Eye (tissue), 1 donor: ENCODE measurements around the gene MYO1H.

ENCODE experiments used
- DNase-seq: peaks from one replicate; pipeline ENCODE4 v3.0.0-alpha.2; 2015

MYO1H gene

GRCh38 chr12:109448707-109449390 lies 101.1 kb downstream of the MYO1H start:
- no peak for DNase-seq

GRCh38 chr12:109449845-109450532 lies 102.3 kb downstream of the MYO1H start:
- no peak for DNase-seq

- no peak for DNase-seq
These were observed 103.3 kb downstream of the MYO1H start for GRCh38 chr12:109450980-109451379.

- no peak for DNase-seq
These were observed 103.7 kb downstream of the MYO1H start for GRCh38 chr12:109451400-109451799.

- DNase-seq, result no peak
These were observed 104.8 kb downstream of the MYO1H start for GRCh38 chr12:109452489-109452888.

GRCh38 chr12:109455706-109456105 lies 108.0 kb downstream of the MYO1H start:
- DNase-seq, result no peak

GRCh38 chr12:109458086-109458485 lies 110.4 kb downstream of the MYO1H start:
- DNase-seq, result no peak

- DNase-seq, result peak; percentile 47
These were observed 111.1 kb downstream of the MYO1H start for GRCh38 chr12:109458771-109459208.

GRCh38 chr12:109459247-109459646 lies 111.5 kb downstream of the MYO1H start:
- no peak for DNase-seq

GRCh38 chr12:109460538-109460937 lies 112.8 kb downstream of the MYO1H start:
- DNase-seq, result no peak

- no peak for DNase-seq
These were observed 113.5 kb downstream of the MYO1H start for GRCh38 chr12:109461049-109461845.

- peak; percentile 75 for DNase-seq
These were observed 114.4 kb downstream of the MYO1H start for GRCh38 chr12:109461846-109462756.

- DNase-seq, result peak; percentile 81
These were observed 115.4 kb downstream of the MYO1H start for GRCh38 chr12:109462868-109463692.

- DNase-seq, result no peak
These were observed 116.1 kb downstream of the MYO1H start for GRCh38 chr12:109463756-109464155.

GRCh38 chr12:109464642-109465351 lies 117.1 kb downstream of the MYO1H start:
- no peak for DNase-seq

- DNase-seq, result no peak
These were observed 118.6 kb downstream of the MYO1H start for GRCh38 chr12:109466305-109466704.

GRCh38 chr12:109466821-109467220 lies 119.1 kb downstream of the MYO1H start:
- DNase-seq, result no peak

- DNase-seq, result no peak
These were observed 120.4 kb downstream of the MYO1H start for GRCh38 chr12:109467978-109468676.

GRCh38 chr12:109469517-109469916 lies 121.8 kb downstream of the MYO1H start:
- no peak for DNase-seq

- DNase-seq, result no peak
These were observed 125.3 kb downstream of the MYO1H start for GRCh38 chr12:109473006-109473405.
